ENCODE data around the gene RGS19. TPM values are rescaled to one million over a fixed set of nuclear protein-coding genes. Genes with fewer than 3 reads are reported as not detected.

The RGS19 gene
- total RNA-seq, 1 donor from 2014 or later: 9.5 TPM

GRCh38 chr20:64058536-64058935 lies 20.8 kb downstream of the RGS19 start:
- peaks cover 4% of the 10 kb centered on the region for H3K27me3 Mint-ChIP-seq
- H3K4me1 Mint-ChIP-seq (ENCODE audit: unreplicated experiment): peaks cover 18% of the 10 kb centered on the region
- H3K27ac Mint-ChIP-seq: peak overlapping the region; percentile 34
- TF ChIP-seq CTCF (conservative IDR thresholded peaks at IDR 0.05): no peak
- no peaks in the 10 kb centered on the region for H3K36me3 Mint-ChIP-seq
- no peaks in the 10 kb centered on the region for H3K9me3 Mint-ChIP-seq
- DNase-seq (ENCODE audit: extremely low spot score, unreplicated experiment): no peak
- H3K4me3 Mint-ChIP-seq: no peak overlapping the region

GRCh38 chr20:64057628-64058498 lies 21.5 kb downstream of the RGS19 start:
- DNase-seq (ENCODE audit: extremely low spot score, unreplicated experiment): peak; percentile 88
- Mint-ChIP-seq H3K9me3 (no peaks in the 10 kb centered on the region), H3K4me3 (no peak overlapping the region), H3K36me3 (no peaks in the 10 kb centered on the region), H3K27me3 (peaks cover 9% of the 10 kb centered on the region), H3K27ac (peak overlapping the region; percentile 34), H3K4me1 (ENCODE audit: unreplicated experiment) (peaks cover 23% of the 10 kb centered on the region)
- TF ChIP-seq CTCF (conservative IDR thresholded peaks at IDR 0.05): peak; percentile 88

- no peak for DNase-seq (ENCODE audit: extremely low spot score, unreplicated experiment)
- Mint-ChIP-seq H3K36me3 (no peaks in the 10 kb centered on the region), H3K27me3 (peaks cover 9% of the 10 kb centered on the region), H3K4me1 (ENCODE audit: unreplicated experiment) (peaks cover 19% of the 10 kb centered on the region), H3K9me3 (no peaks in the 10 kb centered on the region), H3K4me3 (no peak overlapping the region), H3K27ac (no peak overlapping the region)
- no peak for TF ChIP-seq CTCF (conservative IDR thresholded peaks at IDR 0.05)
Observed at GRCh38 chr20:64056889-64057627, 22.3 kb downstream of the RGS19 start.

GRCh38 chr20:64056639-64056888 lies 22.8 kb downstream of the RGS19 start:
- Mint-ChIP-seq H3K27ac (no peak overlapping the region), H3K4me3 (no peak overlapping the region), H3K27me3 (peaks cover 14% of the 10 kb centered on the region), H3K9me3 (no peaks in the 10 kb centered on the region), H3K36me3 (no peaks in the 10 kb centered on the region), H3K4me1 (ENCODE audit: unreplicated experiment) (peaks cover 18% of the 10 kb centered on the region)
- no peak for DNase-seq (ENCODE audit: extremely low spot score, unreplicated experiment)
- no peak for TF ChIP-seq CTCF (conservative IDR thresholded peaks at IDR 0.05)

- H3K27ac Mint-ChIP-seq: no peak overlapping the region
- DNase-seq (ENCODE audit: extremely low spot score, unreplicated experiment): no peak
- H3K4me3 Mint-ChIP-seq: no peak overlapping the region
Observed at GRCh38 chr20:64055893-64056638, 23.3 kb downstream of the RGS19 start.

More at GRCh38 chr20:64055893-64056638, 23.3 kb downstream of the RGS19 start:
- Mint-ChIP-seq H3K9me3 (no peaks in the 10 kb centered on the region), H3K36me3 (no peaks in the 10 kb centered on the region), H3K27me3 (peaks cover 16% of the 10 kb centered on the region), H3K4me1 (ENCODE audit: unreplicated experiment) (peaks cover 18% of the 10 kb centered on the region)
- TF ChIP-seq CTCF (conservative IDR thresholded peaks at IDR 0.05): no peak
